Retinal pigment epithelial cell (primary cell): ENCODE data around the gene CPS1.

Experiments used
- DNase-seq: peaks from one replicate; pipeline ENCODE4 v3.0.0-alpha.2; 2010; ENCODE audit warnings: low read depth
- H3K4me3 ChIP-seq: 2 replicates; pipeline ENCODE4 v1.5.1; 2011; ENCODE audit warnings: mild to moderate bottlenecking, low read length, control low read depth, moderate library complexity
- CTCF ChIP-seq: conservative IDR thresholded peaks from 2 replicates; pipeline ENCODE4 v1.5.1; 2011; ENCODE audit warnings: low read depth, low read length, control low read depth, inconsistent platforms

Gene CPS1

GRCh38 chr2:210617732-210618330 lies 61.4 kb downstream of the CPS1 start:
- TF ChIP-seq CTCF, result peak; percentile 76
- no peak overlapping the region for H3K4me3 ChIP-seq
- peak; percentile 14 for DNase-seq

GRCh38 chr2:210620456-210620855 lies 64.1 kb downstream of the CPS1 start:
- no peak overlapping the region for H3K4me3 ChIP-seq
- DNase-seq, result no peak
- TF ChIP-seq CTCF, result no peak

- no peak for DNase-seq
- no peak overlapping the region for H3K4me3 ChIP-seq
- TF ChIP-seq CTCF, result no peak
Measured at GRCh38 chr2:210623506-210623905, 67.1 kb downstream of the CPS1 start.

GRCh38 chr2:210626849-210627248 lies 70.5 kb downstream of the CPS1 start:
- no peak for DNase-seq
- TF ChIP-seq CTCF, result no peak

GRCh38 chr2:210630873-210631560 lies 74.6 kb downstream of the CPS1 start:
- TF ChIP-seq CTCF, result no peak
- no peak for DNase-seq
- no peak overlapping the region for H3K4me3 ChIP-seq

More at GRCh38 chr2:210626849-210627248, 70.5 kb downstream of the CPS1 start:
- no peak overlapping the region for H3K4me3 ChIP-seq

GRCh38 chr2:210633699-210634098 lies 77.3 kb downstream of the CPS1 start:
- TF ChIP-seq CTCF, result no peak
- DNase-seq, result no peak
- no peak overlapping the region for H3K4me3 ChIP-seq

GRCh38 chr2:210635257-210635656 lies 78.9 kb downstream of the CPS1 start:
- no peak for DNase-seq
- TF ChIP-seq CTCF, result no peak
- no peak overlapping the region for H3K4me3 ChIP-seq
